Trophoblast cell (in vitro differentiated cells and primary cell): Measurements from ENCODE around the gene TIMM50.

ENCODE experiments used
- DNase-seq, 2 donors: peaks; one replicate each; pipeline ENCODE4 v3.0.0-alpha.2; 2016
- H2AFZ ChIP-seq: 2 replicates; pipeline ENCODE4 v1.6.1; 2013; ENCODE audit warnings: low read length, moderate library complexity, mild to moderate bottlenecking; ENCODE audit not compliant: insufficient read depth, poor library complexity
- H2AK5ac ChIP-seq: 2 replicates; pipeline ENCODE4 v1.6.1; 2013; ENCODE audit warnings: mild to moderate bottlenecking, low read length
- H2BK120ac ChIP-seq: 2 replicates; pipeline ENCODE4 v1.6.1; 2013; ENCODE audit warnings: low read length, mild to moderate bottlenecking, moderate library complexity; ENCODE audit not compliant: insufficient read depth, poor library complexity
- H2BK12ac ChIP-seq: 2 replicates; pipeline ENCODE4 v1.6.1; 2013; ENCODE audit warnings: mild to moderate bottlenecking, low read length, moderate library complexity
- H2BK5ac ChIP-seq: 2 replicates; pipeline ENCODE4 v1.6.1; 2013; ENCODE audit warnings: low read length, low read depth, moderate library complexity, mild to moderate bottlenecking; ENCODE audit not compliant: poor library complexity
- H3K14ac ChIP-seq: 2 replicates; pipeline ENCODE4 v1.6.1; 2013; ENCODE audit warnings: mild to moderate bottlenecking, low read length
- H3K18ac ChIP-seq: 2 replicates; pipeline ENCODE4 v1.6.1; 2013; ENCODE audit warnings: mild to moderate bottlenecking, low read length
- H3K23ac ChIP-seq: 2 replicates; pipeline ENCODE4 v1.6.1; 2013; ENCODE audit warnings: low read length
- H3K27ac ChIP-seq: 2 replicates; pipeline ENCODE4 v1.5.1; 2013; ENCODE audit warnings: low read depth, mild to moderate bottlenecking, inconsistent platforms, low read length, moderate library complexity
- H3K27me3 ChIP-seq: 2 replicates; pipeline ENCODE4 v1.6.1; 2013; ENCODE audit warnings: inconsistent platforms, mild to moderate bottlenecking, low read length, moderate library complexity; ENCODE audit not compliant: insufficient read depth
- H3K36me3 ChIP-seq, 2 experiments: 1 replicate in 1 of 2; 2 replicates in 1 of 2; pipeline ENCODE4 v1.6.1; 2013; ENCODE audit warnings: low read length in 2 of 2, mild to moderate bottlenecking in 2 of 2, moderate library complexity in 1 of 2; ENCODE audit not compliant: insufficient read depth in 2 of 2, control insufficient read depth in 1 of 2
- H3K4ac ChIP-seq: 2 replicates; pipeline ENCODE4 v1.6.1; 2013; ENCODE audit warnings: low read depth, mild to moderate bottlenecking, low read length, moderate library complexity
- H3K4me1 ChIP-seq, 2 experiments: 1 replicate in 1 of 2; 2 replicates in 1 of 2; pipeline ENCODE4 v1.6.1; 2013; ENCODE audit warnings: low read length in 2 of 2, mild to moderate bottlenecking in 2 of 2, moderate library complexity in 1 of 2; ENCODE audit not compliant: insufficient read depth in 2 of 2, control insufficient read depth in 1 of 2
- H3K4me2 ChIP-seq: 2 replicates; pipeline ENCODE4 v1.6.1; 2013; ENCODE audit warnings: inconsistent platforms, mild to moderate bottlenecking, low read length, moderate library complexity
- H3K4me3 ChIP-seq: 2 replicates; pipeline ENCODE4 v1.5.1; 2013; ENCODE audit warnings: mild to moderate bottlenecking, low read depth, low read length, inconsistent platforms
- H3K79me1 ChIP-seq: one replicate; pipeline ENCODE4 v1.6.1; 2013; ENCODE audit warnings: low read length
- H3K79me2 ChIP-seq: 2 replicates; pipeline ENCODE4 v1.6.1; 2013; ENCODE audit warnings: low read length, mild to moderate bottlenecking; ENCODE audit not compliant: control insufficient read depth, insufficient read depth, poor library complexity
- H3K9ac ChIP-seq: 2 replicates; pipeline ENCODE4 v1.6.1; 2013; ENCODE audit warnings: mild to moderate bottlenecking, low read length
- H3K9me3 ChIP-seq: 2 replicates; pipeline ENCODE4 v1.6.1; 2013; ENCODE audit warnings: low read depth, mild to moderate bottlenecking, control low read depth, inconsistent platforms, low read length; ENCODE audit not compliant: insufficient read depth
- H4K12ac ChIP-seq: 2 replicates; pipeline ENCODE4 v1.6.1; 2013; ENCODE audit warnings: low read depth, mild to moderate bottlenecking, low read length, moderate library complexity
- H4K8ac ChIP-seq: 2 replicates; pipeline ENCODE4 v1.6.1; 2013; ENCODE audit warnings: low read depth, mild to moderate bottlenecking, low read length, moderate library complexity
- H4K91ac ChIP-seq: one replicate; pipeline ENCODE4 v1.6.1; 2013; ENCODE audit warnings: low read depth, mild to moderate bottlenecking, low read length, moderate library complexity
- WGBS: extraction: QIAGEN DNeasy Blood & Tissue Kit; methylation state at CpG from one replicate; pipeline ENCODE4 v1.1.7; 2013; ENCODE audit warnings: missing lambda C conversion rate; ENCODE audit not compliant: insufficient read length, insufficient coverage; ENCODE audit errors: extremely low coverage; 5-methylcytosine and 5-hydroxymethylcytosine counted together

Gene TIMM50

GRCh38 chr19:39445196-39446111 is 35.2 kb upstream of the TIMM50 start, which contains the start of gene SUPT5H:
SUPT5H (plus strand) TSS chr19:39445582; CDS start chr19:39445891, 309 bp downstream.
- Histone ChIP-seq H3K79me2 (peaks cover 30% of the 10 kb centered on the region), H3K79me1 (peaks cover 9% of the 10 kb centered on the region), H4K8ac (peak within 1 kb of the TSS; percentile 89), H3K9me3 (no peaks in the 10 kb centered on the region), H3K18ac (peak within 1 kb of the TSS; percentile 92), H3K9ac (peak within 1 kb of the TSS; percentile 90), H4K12ac (peak within 1 kb of the TSS; percentile 75), H3K27ac (peak within 1 kb of the TSS; percentile 57), H2AK5ac (peak within 1 kb of the TSS; percentile 93), H2BK12ac (no peak within 1 kb of the TSS), H3K4ac (peak within 1 kb of the TSS; percentile 97), H3K14ac (peak within 1 kb of the TSS; percentile 94), H3K23ac (no peak within 1 kb of the TSS), H3K4me2 (peak within 1 kb of the TSS; percentile 79), H2BK120ac (peak within 1 kb of the TSS; percentile 82), H4K91ac (peak within 1 kb of the TSS; percentile 71), H3K4me3 (peak within 1 kb of the TSS; percentile 95), H2AFZ (peak within 1 kb of the TSS; percentile 68), H3K27me3 (no peaks in the 10 kb centered on the region), H3K36me3 (peaks cover 5 to 8% of the 10 kb centered on the region in 2 experiments), H3K4me1 (peaks cover 8 to 16% of the 10 kb centered on the region in 2 experiments), H2BK5ac (peak within 1 kb of the TSS; percentile 50)
- no CpG with 5 or more reads among the region's 68 CpGs for WGBS
- DNase-seq = peak; percentile 99 to 100

- no peak overlapping the region for H3K27ac ChIP-seq
- H3K4me2 ChIP-seq = peak overlapping the region; percentile 79
- H2BK120ac ChIP-seq = no peak overlapping the region
- H3K4me1 ChIP-seq = peaks cover 8 to 16% of the 10 kb centered on the region in 2 experiments
- no CpG with 5 or more reads among the region's 16 CpGs for WGBS
- no peaks in the 10 kb centered on the region for H3K9me3 ChIP-seq
- H2AK5ac ChIP-seq = no peak overlapping the region
- no peaks in the 10 kb centered on the region for H3K27me3 ChIP-seq
- H3K14ac ChIP-seq = no peak overlapping the region
- peaks cover 9 to 11% of the 10 kb centered on the region in 2 experiments for H3K36me3 ChIP-seq
- H2BK12ac ChIP-seq = no peak overlapping the region
- no peak overlapping the region for H3K9ac ChIP-seq
- H4K91ac ChIP-seq = no peak overlapping the region
- H3K4ac ChIP-seq = peak overlapping the region; percentile 37
- no peak overlapping the region for H4K12ac ChIP-seq
- no peak for DNase-seq
- no peak overlapping the region for H4K8ac ChIP-seq
- no peak overlapping the region for H3K18ac ChIP-seq
- H3K23ac ChIP-seq = no peak overlapping the region
- no peak overlapping the region for H2BK5ac ChIP-seq
- H3K79me2 ChIP-seq = peaks cover 30% of the 10 kb centered on the region
- H3K79me1 ChIP-seq = peaks cover 9% of the 10 kb centered on the region
- no peak overlapping the region for H3K4me3 ChIP-seq
- H2AFZ ChIP-seq = no peak overlapping the region
These were observed 34.1 kb upstream of the TIMM50 start for GRCh38 chr19:39446365-39447084.

- peak overlapping the region; percentile 35 for H3K4me2 ChIP-seq
- peaks cover 8 to 16% of the 10 kb centered on the region in 2 experiments for H3K4me1 ChIP-seq
- H3K79me1 ChIP-seq = peaks cover 9% of the 10 kb centered on the region
- no peak overlapping the region for H4K91ac ChIP-seq
- no peak overlapping the region for H2AFZ ChIP-seq
- no peak overlapping the region for H3K23ac ChIP-seq
- no peak overlapping the region for H4K12ac ChIP-seq
- no peak overlapping the region for H3K18ac ChIP-seq
- peak overlapping the region; percentile 26 for H2BK5ac ChIP-seq
- H3K27me3 ChIP-seq = no peaks in the 10 kb centered on the region
- no CpG with 5 or more reads among the region's 3 CpGs for WGBS
- H3K4ac ChIP-seq = peak overlapping the region; percentile 92
- peaks cover 23 to 25% of the 10 kb centered on the region in 2 experiments for H3K36me3 ChIP-seq
- no peak overlapping the region for H4K8ac ChIP-seq
- H3K14ac ChIP-seq = no peak overlapping the region
- peaks cover 32% of the 10 kb centered on the region for H3K79me2 ChIP-seq
- H2BK120ac ChIP-seq = no peak overlapping the region
- no peak overlapping the region for H2BK12ac ChIP-seq
- H3K9me3 ChIP-seq = no peaks in the 10 kb centered on the region
- no peak overlapping the region for H2AK5ac ChIP-seq
- peak in 1 of 2 donors; percentile 51 for DNase-seq
- peak overlapping the region; percentile 20 for H3K27ac ChIP-seq
- no peak overlapping the region for H3K9ac ChIP-seq
- H3K4me3 ChIP-seq = no peak overlapping the region
These were observed 32.4 kb upstream of the TIMM50 start for GRCh38 chr19:39448271-39448670.

GRCh38 chr19:39449116-39449797 is 31.4 kb upstream of the TIMM50 start:
- no peak overlapping the region for H2BK12ac ChIP-seq
- no peak for DNase-seq
- H2BK120ac ChIP-seq = no peak overlapping the region
- H3K4ac ChIP-seq = peak overlapping the region; percentile 63
- H3K27ac ChIP-seq = no peak overlapping the region
- H3K14ac ChIP-seq = no peak overlapping the region
- H3K4me2 ChIP-seq = no peak overlapping the region
- no peaks in the 10 kb centered on the region for H3K27me3 ChIP-seq
- no peak overlapping the region for H2AFZ ChIP-seq
- no peak overlapping the region for H3K4me3 ChIP-seq
- H3K4me1 ChIP-seq = peaks cover 8 to 16% of the 10 kb centered on the region in 2 experiments
- no peak overlapping the region for H4K12ac ChIP-seq
- H3K36me3 ChIP-seq = peaks cover 26 to 29% of the 10 kb centered on the region in 2 experiments
- H2BK5ac ChIP-seq = no peak overlapping the region
- no peak overlapping the region for H3K23ac ChIP-seq
- no peak overlapping the region for H3K9ac ChIP-seq
- no peak overlapping the region for H4K91ac ChIP-seq
- no CpG with 5 or more reads among the region's 8 CpGs for WGBS
- H3K79me2 ChIP-seq = peaks cover 32% of the 10 kb centered on the region
- peaks cover 9% of the 10 kb centered on the region for H3K79me1 ChIP-seq
- H4K8ac ChIP-seq = no peak overlapping the region
- H3K9me3 ChIP-seq = no peaks in the 10 kb centered on the region
- H3K18ac ChIP-seq = no peak overlapping the region
- H2AK5ac ChIP-seq = no peak overlapping the region
